Measurements from ENCODE around the gene DNAH10. TPM values are rescaled to one million over a fixed set of nuclear protein-coding genes. Genes with fewer than 3 reads are reported as not detected.

DNAH10 gene
- total RNA-seq, 1 donor from 2014 or later, result 0.17 TPM

DNA sequence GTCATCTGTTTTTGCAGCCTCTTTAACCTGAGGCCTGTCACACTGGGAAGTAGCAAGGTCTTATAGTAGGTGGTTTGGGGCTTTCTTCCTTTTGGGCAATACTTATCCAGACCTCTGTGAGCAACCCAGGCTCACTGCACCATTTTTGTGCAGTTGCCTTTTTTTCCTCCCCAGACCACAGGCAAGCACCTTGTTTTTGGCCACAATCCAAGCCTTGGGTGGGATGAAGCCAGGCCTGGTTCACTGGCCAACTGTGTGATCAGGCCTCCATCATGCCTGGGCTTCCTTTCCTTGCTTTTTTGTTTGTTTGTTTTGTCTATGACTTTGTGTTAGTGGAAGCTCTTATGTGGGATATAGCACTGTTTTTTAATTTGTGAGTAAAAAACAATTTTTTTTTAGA is 71.7 kb downstream of the DNAH10 start:
- no peak for DNase-seq (ENCODE audit: low read depth)
- TF ChIP-seq, protein P1, sequence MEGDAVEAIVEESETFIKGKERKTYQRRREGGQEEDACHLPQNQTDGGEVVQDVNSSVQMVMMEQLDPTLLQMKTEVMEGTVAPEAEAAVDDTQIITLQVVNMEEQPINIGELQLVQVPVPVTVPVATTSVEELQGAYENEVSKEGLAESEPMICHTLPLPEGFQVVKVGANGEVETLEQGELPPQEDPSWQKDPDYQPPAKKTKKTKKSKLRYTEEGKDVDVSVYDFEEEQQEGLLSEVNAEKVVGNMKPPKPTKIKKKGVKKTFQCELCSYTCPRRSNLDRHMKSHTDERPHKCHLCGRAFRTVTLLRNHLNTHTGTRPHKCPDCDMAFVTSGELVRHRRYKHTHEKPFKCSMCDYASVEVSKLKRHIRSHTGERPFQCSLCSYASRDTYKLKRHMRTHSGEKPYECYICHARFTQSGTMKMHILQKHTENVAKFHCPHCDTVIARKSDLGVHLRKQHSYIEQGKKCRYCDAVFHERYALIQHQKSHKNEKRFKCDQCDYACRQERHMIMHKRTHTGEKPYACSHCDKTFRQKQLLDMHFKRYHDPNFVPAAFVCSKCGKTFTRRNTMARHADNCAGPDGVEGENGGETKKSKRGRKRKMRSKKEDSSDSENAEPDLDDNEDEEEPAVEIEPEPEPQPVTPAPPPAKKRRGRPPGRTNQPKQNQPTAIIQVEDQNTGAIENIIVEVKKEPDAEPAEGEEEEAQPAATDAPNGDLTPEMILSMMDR (conservative IDR thresholded peaks at IDR 0.05; ENCODE audit: low read depth, low read length), result no peak

DNA sequence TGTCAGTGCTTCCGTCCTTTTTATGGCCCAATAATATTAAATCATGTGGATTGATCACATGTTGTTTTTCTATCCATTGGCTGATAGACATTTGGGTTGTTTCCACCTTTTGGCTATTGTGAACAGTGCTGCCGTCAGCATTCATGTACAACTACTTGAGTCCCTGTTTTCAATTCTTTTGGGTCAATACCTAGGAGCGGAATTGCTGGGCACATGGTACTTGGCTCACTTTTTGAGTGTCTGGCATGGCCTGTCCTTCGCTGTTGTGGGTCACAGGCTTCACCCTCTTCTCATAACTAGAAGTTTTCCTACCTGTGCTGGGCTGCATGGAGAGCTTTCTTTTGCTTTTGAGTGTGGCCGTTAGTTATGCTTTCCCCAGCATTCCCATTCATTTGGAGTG is 72.7 kb downstream of the DNAH10 start:
- TF ChIP-seq, protein P1 (conservative IDR thresholded peaks at IDR 0.05; ENCODE audit: low read depth, low read length), result no peak
- DNase-seq (ENCODE audit: low read depth), result no peak
- no peak overlapping the region for H3K4me3 ChIP-seq (ENCODE audit: low read depth, low read length)

More for the DNA sequence above, 71.7 kb downstream of the DNAH10 start:
- H3K4me3 ChIP-seq (ENCODE audit: low read depth, low read length), result no peak overlapping the region

DNA sequence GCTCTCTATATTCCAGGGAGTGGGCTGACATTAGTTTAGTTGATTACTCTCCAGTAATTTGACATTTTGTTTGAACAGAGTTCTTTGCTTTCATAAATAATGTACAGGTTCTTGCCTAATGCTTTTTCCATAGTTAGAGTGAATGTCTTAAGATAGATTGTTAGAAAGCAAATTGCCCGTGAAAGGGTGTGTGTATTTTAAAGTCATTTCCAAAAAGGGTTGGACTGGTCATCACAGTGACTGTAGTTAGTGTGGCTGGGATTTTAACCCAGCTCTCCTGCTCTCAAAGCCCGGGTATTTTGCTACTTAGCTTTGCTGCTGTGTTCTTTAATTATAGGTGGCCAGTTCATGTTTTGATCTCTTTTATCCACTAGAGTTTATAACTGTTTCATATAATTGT is 74.2 kb downstream of the DNAH10 start:
- TF ChIP-seq, protein P1 (conservative IDR thresholded peaks at IDR 0.05; ENCODE audit: low read depth, low read length), result no peak
- H3K4me3 ChIP-seq (ENCODE audit: low read depth, low read length), result no peak overlapping the region
- DNase-seq (ENCODE audit: low read depth), result no peak

DNA sequence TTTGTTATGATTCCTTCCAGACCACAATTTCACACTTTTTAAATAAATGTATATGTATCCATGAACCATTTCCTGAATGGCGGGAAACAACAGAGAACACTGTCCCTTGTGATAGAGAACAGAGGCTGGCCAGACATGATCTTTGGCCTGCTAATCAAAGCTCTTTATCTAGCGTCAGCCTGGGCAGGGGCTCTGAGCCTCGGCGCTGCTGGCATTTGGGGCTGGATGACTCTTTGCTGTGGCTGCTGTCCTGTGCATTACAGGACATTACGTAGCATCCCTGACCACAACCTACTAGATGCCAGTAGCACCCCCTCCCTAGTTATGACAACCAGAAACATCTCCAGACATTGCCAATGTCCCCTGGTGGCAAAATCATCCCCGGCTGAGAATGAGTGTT is 77.7 kb downstream of the DNAH10 start:
- DNase-seq (ENCODE audit: low read depth), result no peak
- H3K4me3 ChIP-seq (ENCODE audit: low read depth, low read length), result no peak overlapping the region
- TF ChIP-seq, protein P1 (conservative IDR thresholded peaks at IDR 0.05; ENCODE audit: low read depth, low read length), result no peak

DNA sequence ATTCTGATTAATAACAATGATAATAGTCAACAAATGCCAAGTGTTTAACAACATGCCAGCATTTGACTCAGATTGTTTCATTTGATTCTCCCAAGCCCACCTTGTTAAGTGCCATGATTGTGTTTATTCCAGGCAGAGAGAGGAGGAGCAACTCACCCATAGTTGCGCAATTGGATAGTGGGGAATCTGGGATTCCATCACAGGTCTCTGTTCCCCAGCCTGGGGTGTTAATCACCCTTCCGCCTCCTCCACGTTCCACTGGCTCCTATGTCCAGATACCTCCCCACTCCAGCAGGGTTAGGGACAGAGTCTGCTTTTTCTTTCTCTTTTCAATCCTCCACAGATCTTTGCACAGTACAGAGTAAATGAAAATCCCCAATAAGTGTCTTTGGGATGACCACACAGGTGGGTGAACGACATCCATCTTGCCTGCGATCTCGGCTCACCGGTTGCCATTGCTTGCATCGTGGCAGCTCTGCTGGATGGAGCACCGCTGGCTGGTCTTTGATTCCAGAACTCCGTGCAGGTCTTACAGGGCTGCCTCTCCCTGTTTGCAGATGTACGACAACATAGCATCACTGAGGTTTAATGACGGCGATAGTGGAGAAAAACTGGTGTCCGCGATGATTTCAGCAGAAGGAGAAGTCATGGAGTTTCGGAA is 78.8 kb downstream of the DNAH10 start:
- DNase-seq (ENCODE audit: low read depth), result no peak
- TF ChIP-seq, protein P1 (conservative IDR thresholded peaks at IDR 0.05; ENCODE audit: low read depth, low read length), result no peak
- H3K4me3 ChIP-seq (ENCODE audit: low read depth, low read length), result no peak overlapping the region

DNA sequence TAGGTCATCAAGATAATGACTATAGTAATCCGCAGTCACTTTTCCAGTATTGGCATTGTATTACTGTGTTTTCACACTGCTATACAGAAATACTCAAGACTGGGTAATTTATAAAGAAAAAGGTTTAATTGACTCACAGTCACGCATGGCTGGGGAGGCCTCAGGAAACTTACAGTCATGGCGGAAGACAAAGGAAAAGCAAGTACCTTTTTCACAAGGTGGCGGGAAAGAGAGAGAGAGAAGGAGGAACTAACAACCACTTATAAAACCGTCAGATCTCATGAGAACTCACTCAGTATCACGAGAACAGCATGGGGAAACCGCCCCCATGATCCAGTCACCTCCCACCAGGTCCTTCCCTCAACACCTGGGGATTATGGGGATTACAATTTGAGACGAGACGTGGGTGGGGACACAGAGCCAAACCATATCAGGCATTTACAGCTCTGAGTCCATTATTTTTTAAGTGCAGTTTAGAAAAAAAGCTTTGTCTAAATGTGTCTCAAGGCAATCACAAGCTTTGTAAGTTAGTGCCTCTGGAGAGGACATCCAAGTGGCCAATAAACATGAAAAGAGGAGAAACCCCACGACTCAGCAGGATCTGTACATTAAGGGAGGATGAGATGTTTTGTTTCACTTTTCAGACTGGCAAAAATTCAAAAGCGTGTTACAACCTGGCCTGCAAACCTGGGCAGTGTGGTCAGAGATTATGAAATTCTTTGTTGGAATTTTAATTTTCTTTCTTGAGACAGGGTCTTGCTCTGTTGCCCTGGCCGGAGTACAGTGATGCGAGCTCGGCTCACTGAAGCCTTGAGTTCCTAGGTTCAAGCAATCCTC is 82.0 kb downstream of the DNAH10 start:
- TF ChIP-seq, protein P1 (conservative IDR thresholded peaks at IDR 0.05; ENCODE audit: low read depth, low read length), result no peak
- DNase-seq (ENCODE audit: low read depth), result no peak

More for the DNA sequence above, 82.0 kb downstream of the DNAH10 start:
- H3K4me3 ChIP-seq (ENCODE audit: low read depth, low read length), result no peak overlapping the region

All from epithelial cell of proximal tubule (primary cell).